Prostate gland (tissue), 2 donors: ENCODE results near the gene PEMT.
"Not testable (repeated sequence)": the region's sequence is repeated elsewhere in the genome, so short reads cannot be mapped to it uniquely, and the experiment has no call there.

Experiments
- CTCF ChIP-seq, 4 experiments: fragments of 200-600 bp in 2 of 4; fragments of 450-650 bp in 2 of 4; sonication (generic) in 2 of 4; IDR thresholded peaks; 1 replicate in 3 of 4; 2 replicates in 1 of 4; pipeline ENCODE4 v1.5.1; 2016 to 2019; ENCODE audit warnings: antibody characterized with exemption in 4 of 4, mild to moderate bottlenecking in 2 of 4, moderate library complexity in 2 of 4
- POLR2A ChIP-seq: fragments of 450-650 bp; IDR thresholded peaks from one replicate; pipeline ENCODE4 v1.6.1; 2016; ENCODE audit warnings: antibody characterized with exemption, mild to moderate bottlenecking
- POLR2AphosphoS5 ChIP-seq: sonication (generic); formaldehyde crosslinking; IDR thresholded peaks from one replicate; pipeline ENCODE4 v1.6.1; 2017; ENCODE audit warnings: antibody characterized with exemption

DNA sequence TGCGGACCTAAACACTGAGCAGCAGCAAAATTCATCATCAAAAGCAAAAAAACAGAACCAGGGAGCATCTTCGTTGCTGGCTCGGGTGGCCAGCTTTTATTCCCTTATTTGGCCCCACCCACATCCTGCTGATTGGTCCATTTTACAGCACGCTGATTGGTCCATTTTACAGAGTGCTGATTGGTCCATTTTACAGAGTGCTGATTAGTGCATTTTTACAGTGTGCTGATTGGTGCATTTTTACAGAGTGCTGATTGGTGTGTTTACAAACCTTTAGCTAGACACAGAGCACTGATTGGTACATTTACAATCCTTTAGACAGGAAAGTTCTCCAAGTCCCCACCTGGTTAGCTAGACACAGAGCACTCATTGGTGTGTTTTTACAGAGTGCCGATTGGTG lies 41.2 kb upstream of the PEMT start:
- TF ChIP-seq CTCF (IDR thresholded peaks at IDR 0.05); POLR2A; POLR2AphosphoS5: not testable (repeated sequence)
